GM21786 (cell line): Measurements from ENCODE around the gene SDC1.

ENCODE experiments used
- ATAC-seq: cut with Tn5 transposase; IDR thresholded peaks from one replicate; pipeline ENCODE4 v1.9.1; 2021; ENCODE audit not compliant: unreplicated experiment

Gene SDC1

GRCh38 chr2:20173064-20173463 is 51.9 kb downstream of the SDC1 start:
- ATAC-seq: no peak

- no peak for ATAC-seq
Observed at GRCh38 chr2:20172273-20173055, 52.5 kb downstream of the SDC1 start.

- no peak for ATAC-seq
Observed at GRCh38 chr2:20171445-20171977, 53.4 kb downstream of the SDC1 start.

- ATAC-seq: no peak
Observed at GRCh38 chr2:20170704-20171250, 54.2 kb downstream of the SDC1 start.

GRCh38 chr2:20169796-20170703 is 54.9 kb downstream of the SDC1 start:
- no peak for ATAC-seq

GRCh38 chr2:20168727-20169696 is 55.9 kb downstream of the SDC1 start:
- ATAC-seq: no peak

GRCh38 chr2:20168048-20168726 is 56.7 kb downstream of the SDC1 start:
- ATAC-seq: no peak

GRCh38 chr2:20167356-20167755 is 57.6 kb downstream of the SDC1 start:
- ATAC-seq: no peak

GRCh38 chr2:20165677-20166509 is 59.0 kb downstream of the SDC1 start:
- no peak for ATAC-seq

GRCh38 chr2:20164734-20165478 is 60.0 kb downstream of the SDC1 start:
- no peak for ATAC-seq

- ATAC-seq: no peak
Observed at GRCh38 chr2:20164061-20164733, 60.7 kb downstream of the SDC1 start.

GRCh38 chr2:20159411-20160070 is 65.4 kb downstream of the SDC1 start:
- ATAC-seq: no peak

GRCh38 chr2:20157193-20157891 is 67.6 kb downstream of the SDC1 start:
- peak; percentile 60 for ATAC-seq

- ATAC-seq: no peak
Observed at GRCh38 chr2:20156836-20157192, 68.1 kb downstream of the SDC1 start.

- ATAC-seq: no peak
Observed at GRCh38 chr2:20156076-20156759, 68.7 kb downstream of the SDC1 start.
